Sigmoid colon (tissue), 7 donors: ENCODE measurements around the gene CCDC188. TPM values are rescaled to one million over a fixed set of nuclear protein-coding genes. Genes with fewer than 3 reads are reported as not detected.
A peak's percentile ranks its signal among the peaks of the same experiment; 100 is the strongest.

Experiments used
- DNase-seq: peaks from one replicate; pipeline ENCODE4 v3.0.0-alpha.2; 2019
- H3K27ac ChIP-seq, 4 donors: fragments of 200-600 bp; sonication (generic); one replicate each; pipeline ENCODE4 v1.5.1; 2016 to 2019; ENCODE audit warnings: mild to moderate bottlenecking in 1 of 4
- H3K27me3 ChIP-seq, 3 donors: fragments of 200-600 bp; sonication (generic); one replicate each; pipeline ENCODE4 v1.5.1; 2019; ENCODE audit warnings: mild to moderate bottlenecking in 1 of 3
- H3K36me3 ChIP-seq, 4 donors: fragments of 200-600 bp; sonication (generic); one replicate each; pipeline ENCODE4 v1.5.1; 2016 to 2019
- H3K4me1 ChIP-seq, 4 donors: fragments of 200-600 bp; sonication (generic); one replicate each; pipeline ENCODE4 v1.5.1; 2017 to 2019
- H3K4me3 ChIP-seq, 4 donors: fragments of 200-600 bp; sonication (generic); one replicate each; pipeline ENCODE4 v1.5.1; 2017 to 2019; ENCODE audit warnings: mild to moderate bottlenecking in 2 of 4, moderate library complexity in 1 of 4
- H3K9me3 ChIP-seq, 4 donors: fragments of 200-600 bp in 3 of 4; sonication (generic) in 3 of 4; one replicate each; pipeline versions ENCODE4 v1.5.1 to v1.6.1; 2013 to 2019
- CTCF ChIP-seq, 4 experiments: fragments of 450-650 bp in 3 of 4; fragments of 200-600 bp in 1 of 4; IDR thresholded peaks; one replicate each; pipeline ENCODE4 v1.5.1; 2016 to 2019; ENCODE audit warnings: antibody characterized with exemption in 4 of 4, mild to moderate bottlenecking in 3 of 4, moderate library complexity in 2 of 4
- EP300 ChIP-seq, 4 donors: sonication (generic); formaldehyde crosslinking; IDR thresholded peaks; one replicate each; pipeline ENCODE4 v1.6.1; 2017; ENCODE audit warnings: antibody characterized with exemption in 4 of 4
- POLR2A ChIP-seq, 2 donors: fragments of 450-650 bp; IDR thresholded peaks; one replicate each; pipeline ENCODE4 v1.6.1; 2016; ENCODE audit warnings: antibody characterized with exemption in 2 of 2, mild to moderate bottlenecking in 2 of 2, moderate library complexity in 2 of 2
- POLR2AphosphoS5 ChIP-seq, 4 donors: sonication (generic); formaldehyde crosslinking; IDR thresholded peaks; one replicate each; pipeline ENCODE4 v1.6.1; 2017; ENCODE audit warnings: antibody characterized with exemption in 4 of 4
- WGBS, 2 donors: extraction: QIAGEN DNeasy Blood & Tissue Kit; methylation state at CpG; one replicate each; pipeline ENCODE4 v1.1.7; 2013; 5-methylcytosine and 5-hydroxymethylcytosine counted together
- intact Hi-C: fragments of 100-400 bp; cut with DNase I; formaldehyde crosslinking; loops from one replicate; pipeline ENCODE4 v1.15.1; 2023
- polyA plus RNA-seq, 3 donors: library from polyadenylated mRNA; stranded (reverse); fragments of 200-250 nt; gene quantifications; one replicate each; pipeline ENCODE4 v1.2.3, GENCODE V29; 2013
- total RNA-seq, 4 donors: library from RNA; depleted of rRNA; stranded (reverse); fragments of >200 nt; gene quantifications; one replicate each; pipeline ENCODE4 v1.1.0, GENCODE V29; 2016
- donor health status: healthy with polysubstance abuse.
- donor health status: Bipolar disorder and iron deficiency.
- donor health status: healthy.

The CCDC188 gene
- total and polyA plus RNA-seq, 7 donors: 0.41 to 1.1 TPM; not detected in 5

GRCh38 chr22:20140107-20140445 lies 10.8 kb downstream of the CCDC188 start:
- peaks cover 0 to 37% (median 36%) of the 10 kb centered on the region in 4 donors for H3K4me1 ChIP-seq
- TF ChIP-seq POLR2AphosphoS5 (IDR thresholded peaks at IDR 0.05) (no peak), CTCF (IDR thresholded peaks at IDR 0.05) (no peak), EP300 (IDR thresholded peaks at IDR 0.05) (no peak), POLR2A (IDR thresholded peaks at IDR 0.05) (no peak)
- 93% methylated on average over 11 of the region's 11 CpGs for WGBS, 2 donors
- H3K27me3 ChIP-seq: no peaks in the 10 kb centered on the region
- H3K4me3 ChIP-seq: no peak overlapping the region
- no peak for DNase-seq
- peaks cover 0 to 31% (median 0%) of the 10 kb centered on the region in 4 donors for H3K36me3 ChIP-seq
- H3K27ac ChIP-seq: no peak overlapping the region
- intact Hi-C loops: no loop called here
- no peaks in the 10 kb centered on the region for H3K9me3 ChIP-seq

- no peaks in the 10 kb centered on the region for H3K27me3 ChIP-seq
- no peak overlapping the region for H3K27ac ChIP-seq
Measured at GRCh38 chr22:20139391-20140106, 11.3 kb downstream of the CCDC188 start.

GRCh38 chr22:20138868-20139267 lies 12.0 kb downstream of the CCDC188 start:
- 91 to 92% methylated on average over 16 of the region's 16 CpGs for WGBS, 2 donors
- TF ChIP-seq EP300 (IDR thresholded peaks at IDR 0.05): no peak
- TF ChIP-seq POLR2AphosphoS5 (IDR thresholded peaks at IDR 0.05): no peak
- no peak for TF ChIP-seq POLR2A (IDR thresholded peaks at IDR 0.05)
- TF ChIP-seq CTCF (IDR thresholded peaks at IDR 0.05): no peak
- DNase-seq: no peak
- Histone ChIP-seq H3K4me3 (no peak overlapping the region), H3K27ac (no peak overlapping the region), H3K9me3 (no peaks in the 10 kb centered on the region), H3K36me3 (peaks cover 0 to 26% (median 0%) of the 10 kb centered on the region in 4 donors), H3K4me1 (peaks cover 0 to 49% (median 45%) of the 10 kb centered on the region in 4 donors), H3K27me3 (no peaks in the 10 kb centered on the region)
- intact Hi-C loops: loop anchor here (10.0 kb wide), 1 partner anchor 284 kb away; the partner anchor contains the start of genes GNB1L and RTL10

More at GRCh38 chr22:20139391-20140106, 11.3 kb downstream of the CCDC188 start:
- DNase-seq: no peak
- Histone ChIP-seq H3K4me3 (no peak overlapping the region), H3K36me3 (peaks cover 0 to 31% (median 0%) of the 10 kb centered on the region in 4 donors), H3K4me1 (peaks cover 0 to 42% (median 39%) of the 10 kb centered on the region in 4 donors), H3K9me3 (no peaks in the 10 kb centered on the region)
- intact Hi-C loops: loop anchor here (10.0 kb wide), 1 partner anchor 285 kb away; the partner anchor contains the start of genes GNB1L and RTL10
- WGBS, 2 donors: 85 to 93% methylated on average over 36 of the region's 36 CpGs
- TF ChIP-seq POLR2A (IDR thresholded peaks at IDR 0.05) (no peak), EP300 (IDR thresholded peaks at IDR 0.05) (no peak), CTCF (IDR thresholded peaks at IDR 0.05) (no peak), POLR2AphosphoS5 (IDR thresholded peaks at IDR 0.05) (no peak)

- Histone ChIP-seq H3K27me3 (no peaks in the 10 kb centered on the region), H3K27ac (peak overlapping the region; percentile 14 to 42 (median 34)), H3K9me3 (no peaks in the 10 kb centered on the region), H3K4me1 (peaks cover 0 to 54% (median 49%) of the 10 kb centered on the region in 4 donors), H3K4me3 (no peak overlapping the region), H3K36me3 (peaks cover 0 to 22% (median 0%) of the 10 kb centered on the region in 4 donors)
- no peak for DNase-seq
- WGBS, 2 donors: 24 to 66% methylated on average over 4 of the region's 4 CpGs
- intact Hi-C loops: loop anchor here (10.0 kb wide), 1 partner anchor 284 kb away; the partner anchor contains the start of genes GNB1L and RTL10
- TF ChIP-seq CTCF (IDR thresholded peaks at IDR 0.05) (no peak), POLR2A (IDR thresholded peaks at IDR 0.05) (no peak), EP300 (IDR thresholded peaks at IDR 0.05) (no peak), POLR2AphosphoS5 (IDR thresholded peaks at IDR 0.05) (no peak)
Measured at GRCh38 chr22:20138417-20138738, 12.5 kb downstream of the CCDC188 start.
